Neural progenitor cell (in vitro differentiated cells): ENCODE results near the gene CDK2AP2.

Experiments
- EZH2phosphoT487 ChIP-seq: fragments of 200-600 bp; sonication (generic); IDR thresholded peaks from 2 replicates; pipeline ENCODE4 v1.6.1; 2017; ENCODE audit warnings: antibody characterized with exemption
- TF ChIP-seq, protein P1 (sequence below): fragments of 200-600 bp; sonication (generic); IDR thresholded peaks from 2 replicates; pipeline ENCODE4 v1.5.1; 2017; ENCODE audit warnings: antibody characterized with exemption, mild to moderate bottlenecking

DNA sequence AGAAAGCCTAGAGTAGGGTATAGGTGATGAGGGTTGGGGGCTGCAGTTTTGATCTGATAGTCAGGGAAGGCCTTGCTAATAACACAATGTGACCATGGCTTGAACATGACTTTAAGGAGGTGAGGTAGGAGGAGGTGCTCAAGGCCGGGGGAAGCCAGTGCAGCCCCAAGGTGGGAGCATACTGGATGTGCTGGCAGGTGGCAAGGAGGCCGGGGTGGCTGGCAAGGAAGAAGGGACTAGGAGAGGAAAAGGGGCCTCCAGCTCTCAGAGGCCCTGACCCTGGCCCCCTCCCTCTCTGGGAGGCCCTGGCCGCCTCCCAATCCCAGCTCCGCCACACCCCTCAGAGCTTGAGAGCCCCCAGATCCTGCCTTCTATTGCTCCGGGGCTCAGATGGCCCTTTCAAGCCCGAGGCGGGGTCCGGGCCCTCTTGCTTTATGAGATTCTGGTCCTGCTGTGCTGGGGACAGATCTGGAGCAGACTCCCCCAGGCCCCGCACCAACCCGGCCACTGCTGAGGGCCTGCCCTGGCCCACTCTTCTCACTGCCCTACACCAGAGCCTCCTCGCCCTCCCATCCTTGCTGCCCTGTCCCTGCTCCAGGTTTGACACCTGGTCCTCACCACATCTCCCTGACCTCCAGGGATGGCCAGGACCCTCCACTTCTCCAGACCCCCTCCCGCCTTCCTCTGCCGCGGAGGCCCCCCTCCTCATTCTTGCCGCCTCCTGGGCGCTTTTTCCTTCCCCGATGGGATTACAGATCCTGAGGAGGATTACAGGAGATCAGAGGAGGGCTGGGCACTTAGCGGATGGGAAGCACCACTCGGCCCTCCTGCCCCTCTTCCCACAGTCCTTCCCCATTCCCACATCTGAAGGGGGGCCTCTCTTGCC is 4.6 kb downstream of the CDK2AP2 start:
- TF ChIP-seq, protein P1, sequence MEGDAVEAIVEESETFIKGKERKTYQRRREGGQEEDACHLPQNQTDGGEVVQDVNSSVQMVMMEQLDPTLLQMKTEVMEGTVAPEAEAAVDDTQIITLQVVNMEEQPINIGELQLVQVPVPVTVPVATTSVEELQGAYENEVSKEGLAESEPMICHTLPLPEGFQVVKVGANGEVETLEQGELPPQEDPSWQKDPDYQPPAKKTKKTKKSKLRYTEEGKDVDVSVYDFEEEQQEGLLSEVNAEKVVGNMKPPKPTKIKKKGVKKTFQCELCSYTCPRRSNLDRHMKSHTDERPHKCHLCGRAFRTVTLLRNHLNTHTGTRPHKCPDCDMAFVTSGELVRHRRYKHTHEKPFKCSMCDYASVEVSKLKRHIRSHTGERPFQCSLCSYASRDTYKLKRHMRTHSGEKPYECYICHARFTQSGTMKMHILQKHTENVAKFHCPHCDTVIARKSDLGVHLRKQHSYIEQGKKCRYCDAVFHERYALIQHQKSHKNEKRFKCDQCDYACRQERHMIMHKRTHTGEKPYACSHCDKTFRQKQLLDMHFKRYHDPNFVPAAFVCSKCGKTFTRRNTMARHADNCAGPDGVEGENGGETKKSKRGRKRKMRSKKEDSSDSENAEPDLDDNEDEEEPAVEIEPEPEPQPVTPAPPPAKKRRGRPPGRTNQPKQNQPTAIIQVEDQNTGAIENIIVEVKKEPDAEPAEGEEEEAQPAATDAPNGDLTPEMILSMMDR: no peak
- no peak for TF ChIP-seq EZH2phosphoT487
